Mesodermal cell (in vitro differentiated cells): ENCODE results near the gene CTSO.
"Not testable (repeated sequence)": the region's sequence is repeated elsewhere in the genome, so short reads cannot be mapped to it uniquely, and the experiment has no call there.

Experiments
- H3K27ac ChIP-seq: 2 replicates; pipeline ENCODE4 v1.7.0; 2013; ENCODE audit warnings: mild to moderate bottlenecking, low read depth, low read length, moderate library complexity; ENCODE audit not compliant: severe bottlenecking
- H3K36me3 ChIP-seq: 2 replicates; pipeline ENCODE4 v1.7.1; 2013; ENCODE audit warnings: mild to moderate bottlenecking, low read length, moderate library complexity; ENCODE audit not compliant: control insufficient read depth, insufficient read depth
- H3K4me1 ChIP-seq: one replicate; pipeline ENCODE4 v1.7.1; 2013; ENCODE audit warnings: mild to moderate bottlenecking, low read length; ENCODE audit not compliant: insufficient read depth, control insufficient read depth, poor library complexity, severe bottlenecking
- H3K4me3 ChIP-seq: 2 replicates; pipeline ENCODE4 v1.7.0; 2013; ENCODE audit warnings: low read length, control low read depth, mild to moderate bottlenecking; ENCODE audit not compliant: insufficient read depth, poor library complexity, severe bottlenecking; ENCODE audit errors: extremely low read depth
- H3K9me3 ChIP-seq: 2 replicates; pipeline ENCODE4 v1.7.1; 2013; ENCODE audit warnings: mild to moderate bottlenecking, low read length, moderate library complexity; ENCODE audit not compliant: control insufficient read depth
- WGBS, 2 experiments: methylation state at CpG; one replicate each; pipeline ENCODE4 v1.1.5; 2013; ENCODE audit warnings: missing lambda C conversion rate in 2 of 2; ENCODE audit not compliant: insufficient coverage in 2 of 2; 5-methylcytosine and 5-hydroxymethylcytosine counted together

CTSO gene

GRCh38 chr4:155935389-155935986 is 18.2 kb downstream of the CTSO start:
- WGBS, 2 experiments: 91 to 96% methylated on average over 3 of the region's 4 CpGs
- H3K4me1 ChIP-seq: no peaks in the 10 kb centered on the region
- no peak overlapping the region for H3K27ac ChIP-seq
- no peaks in the 10 kb centered on the region for H3K9me3 ChIP-seq
- no peak overlapping the region for H3K4me3 ChIP-seq
- H3K36me3 ChIP-seq: no peaks in the 10 kb centered on the region

- H3K27ac ChIP-seq, H3K36me3 ChIP-seq, H3K4me1 ChIP-seq, H3K9me3 ChIP-seq, H3K4me3 ChIP-seq: not testable (repeated sequence)
- 80 to 94% methylated on average over 1 to 2 of the region's 4 CpGs for WGBS, 2 experiments
These were observed 19.0 kb downstream of the CTSO start for GRCh38 chr4:155934634-155935033.

GRCh38 chr4:155931634-155932033 is 22.0 kb downstream of the CTSO start:
- Histone ChIP-seq H3K4me1 (no peaks in the 10 kb centered on the region), H3K9me3 (no peaks in the 10 kb centered on the region), H3K27ac (no peak overlapping the region), H3K4me3 (no peak overlapping the region), H3K36me3 (no peaks in the 10 kb centered on the region)
- no CpG with 5 or more reads among the region's 4 CpGs for WGBS, 2 experiments

GRCh38 chr4:155930330-155930729 is 23.3 kb downstream of the CTSO start:
- Histone ChIP-seq H3K36me3 (no peaks in the 10 kb centered on the region), H3K9me3 (no peaks in the 10 kb centered on the region), H3K4me3 (no peak overlapping the region), H3K4me1 (no peaks in the 10 kb centered on the region), H3K27ac (no peak overlapping the region)
- WGBS, 2 experiments: no CpG with 5 or more reads among the region's 2 CpGs

- Histone ChIP-seq H3K36me3 (no peaks in the 10 kb centered on the region), H3K4me1 (no peaks in the 10 kb centered on the region), H3K4me3 (no peak overlapping the region), H3K9me3 (no peaks in the 10 kb centered on the region), H3K27ac (no peak overlapping the region)
- WGBS, 2 experiments: no CpG with 5 or more reads among the region's 3 CpGs
These were observed 23.8 kb downstream of the CTSO start for GRCh38 chr4:155929833-155930232.

GRCh38 chr4:155924637-155925036 is 29.0 kb downstream of the CTSO start:
- no peaks in the 10 kb centered on the region for H3K36me3 ChIP-seq
- no peaks in the 10 kb centered on the region for H3K9me3 ChIP-seq
- H3K27ac ChIP-seq: no peak overlapping the region
- no peaks in the 10 kb centered on the region for H3K4me1 ChIP-seq
- H3K4me3 ChIP-seq: no peak overlapping the region
- WGBS, 2 experiments: 91 to 93% methylated on average over 3 of the region's 3 CpGs

GRCh38 chr4:155921597-155921996 is 32.1 kb downstream of the CTSO start:
- 100% methylated on average over 1 of the region's 1 CpG for WGBS, 2 experiments
- Histone ChIP-seq H3K4me1 (no peaks in the 10 kb centered on the region), H3K9me3 (no peaks in the 10 kb centered on the region), H3K4me3 (no peak overlapping the region), H3K27ac (no peak overlapping the region), H3K36me3 (no peaks in the 10 kb centered on the region)

GRCh38 chr4:155914782-155915181 is 38.9 kb downstream of the CTSO start:
- H3K36me3 ChIP-seq: no peaks in the 10 kb centered on the region
- no CpG with 5 or more reads among the region's 5 CpGs for whole genome bisulfite sequencing, 2 experiments
- H3K9me3 ChIP-seq: no peaks in the 10 kb centered on the region
- H3K4me1 ChIP-seq: no peaks in the 10 kb centered on the region
- no peak overlapping the region for H3K27ac ChIP-seq
- H3K4me3 ChIP-seq: no peak overlapping the region

GRCh38 chr4:155911905-155912304 is 41.8 kb downstream of the CTSO start:
- 83 to 100% methylated on average over 1 of the region's 1 CpG for WGBS, 2 experiments
- Histone ChIP-seq H3K9me3 (no peaks in the 10 kb centered on the region), H3K27ac (no peak overlapping the region), H3K4me3 (no peak overlapping the region), H3K36me3 (no peaks in the 10 kb centered on the region), H3K4me1 (no peaks in the 10 kb centered on the region)

- H3K9me3 ChIP-seq: no peaks in the 10 kb centered on the region
- no peaks in the 10 kb centered on the region for H3K4me1 ChIP-seq
- 100% methylated on average over 2 of the region's 3 CpGs; no CpG with 5 or more reads in 1 of the 2 experiments for WGBS, 2 experiments
- H3K36me3 ChIP-seq: no peaks in the 10 kb centered on the region
- H3K4me3 ChIP-seq: no peak overlapping the region
- H3K27ac ChIP-seq: no peak overlapping the region
These were observed 43.9 kb downstream of the CTSO start for GRCh38 chr4:155909615-155910226.
